GM12874 (cell line): ENCODE measurements around the gene KCND2.

Experiments used
- CTCF ChIP-seq: IDR thresholded peaks from 2 replicates; pipeline ENCODE4 v1.5.1; 2011; ENCODE audit warnings: low read depth, mild to moderate bottlenecking, control low read depth, low read length, moderate library complexity; ENCODE audit not compliant: insufficient read depth

Gene KCND2

GRCh38 chr7:120311028-120311788 lies 38.2 kb downstream of the KCND2 start:
- no peak for TF ChIP-seq CTCF

GRCh38 chr7:120320218-120320961 lies 47.4 kb downstream of the KCND2 start:
- no peak for TF ChIP-seq CTCF

GRCh38 chr7:120327054-120327453 lies 54.1 kb downstream of the KCND2 start:
- no peak for TF ChIP-seq CTCF

- no peak for TF ChIP-seq CTCF
These were observed 59.5 kb downstream of the KCND2 start for GRCh38 chr7:120332433-120332832.

- no peak for TF ChIP-seq CTCF
These were observed 61.5 kb downstream of the KCND2 start for GRCh38 chr7:120334475-120334874.

GRCh38 chr7:120337308-120337907 lies 64.4 kb downstream of the KCND2 start:
- TF ChIP-seq CTCF: peak; percentile 43; the same call in 1 of the 2 replicates

GRCh38 chr7:120344276-120344675 lies 71.3 kb downstream of the KCND2 start:
- no peak for TF ChIP-seq CTCF
